A375 (cell line): ENCODE data around the gene CTAG1A. TPM values are rescaled to one million over a fixed set of nuclear protein-coding genes. Genes with fewer than 3 reads are reported as not detected.

Source experiments
- small RNA-seq: library from RNA; depleted of rRNA; stranded (forward); fragments of <200 nt; gene quantifications from one replicate; pipeline ENCODE3, GENCODE V24; 2014
- total RNA-seq: library from RNA; depleted of rRNA; stranded (reverse); fragments of >200 nt; shearing (Covaris generic); gene quantifications from 2 replicates; pipeline ENCODE4 v1.2.3, GENCODE V29; 2014; rRNA removed

Gene CTAG1A
- total RNA-seq = 581 and 722 TPM in 2 replicates

DNA sequence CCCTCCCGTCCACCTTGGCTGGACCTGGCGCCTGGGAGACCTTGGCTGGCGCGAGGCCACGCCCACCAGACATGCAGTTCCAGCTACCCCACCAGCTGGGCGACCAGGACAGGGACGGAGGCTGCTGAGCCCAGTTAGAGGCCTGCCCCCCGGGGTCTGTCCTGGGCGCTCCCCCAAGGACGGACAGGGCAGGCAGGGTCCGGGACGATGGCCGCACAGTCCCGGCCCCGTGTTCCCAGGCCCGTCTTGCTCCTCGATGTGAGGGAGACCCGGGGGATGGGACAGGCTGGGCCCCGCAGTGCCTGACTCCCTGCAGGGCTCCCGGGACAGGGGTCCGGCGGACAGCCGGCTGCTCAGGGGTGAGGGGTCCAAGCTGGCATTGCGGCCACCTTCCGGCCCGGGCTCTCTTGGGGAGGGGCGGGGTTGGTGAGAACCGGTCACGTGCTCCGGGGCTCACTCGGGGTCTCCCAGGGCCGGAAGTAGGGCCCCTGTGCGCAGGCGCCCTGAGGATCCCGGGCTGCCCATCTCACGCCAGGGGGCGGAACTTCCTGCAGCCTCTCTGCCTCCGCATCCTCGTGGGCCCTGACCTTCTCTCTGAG is at the start of gene CTAG1A:
Gene CTAG1A (plus strand): TSS at position 549 of the 599 bp plus-strand sequence. CDS start 74 bp downstream, outside the sequence.

DNA sequence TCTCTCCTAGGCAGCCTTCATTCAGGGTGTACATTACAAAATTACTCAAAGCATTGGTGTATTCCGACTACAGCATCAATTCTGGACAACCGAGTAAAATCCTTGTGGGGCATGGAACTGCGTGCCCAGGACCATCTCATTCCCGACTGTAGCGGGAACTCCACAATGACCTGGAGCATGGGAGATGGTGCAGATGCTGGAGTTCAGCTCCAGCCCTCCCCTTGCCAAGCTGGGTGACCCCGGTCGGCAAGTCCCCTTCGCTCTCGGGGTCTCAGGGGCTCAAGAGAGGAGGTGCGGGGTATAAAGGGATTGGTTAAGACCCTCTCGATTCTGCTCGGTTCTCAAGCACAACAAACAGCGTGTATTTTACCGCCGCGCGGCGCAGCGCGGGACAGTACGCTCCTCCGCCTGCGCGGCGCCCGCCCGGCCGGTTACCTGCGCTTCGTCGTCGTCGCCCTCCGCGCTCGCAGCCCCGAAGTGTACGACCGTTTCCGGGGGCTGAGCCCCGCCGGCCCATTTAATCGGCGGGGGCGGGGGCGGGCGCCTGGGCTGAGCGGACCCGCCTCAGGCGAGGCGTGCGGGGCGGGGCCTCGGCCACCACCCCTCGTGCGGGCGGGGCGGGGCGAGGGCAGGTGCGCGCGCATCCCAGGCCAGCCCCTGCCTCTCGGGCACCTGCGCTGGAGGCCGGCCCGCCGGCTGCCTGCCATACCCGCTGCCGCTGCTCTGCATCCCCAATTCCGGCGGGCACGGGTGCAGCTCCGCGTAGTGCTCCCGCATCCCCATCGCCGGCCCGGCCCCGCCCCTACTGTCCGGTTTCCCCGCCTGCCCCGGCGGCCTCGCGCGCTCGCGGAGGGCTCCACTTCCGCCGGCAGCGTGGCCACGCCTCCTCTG is 38.3 kb upstream of the CTAG1A start, which contains the start of gene G6PD:
Gene G6PD (minus strand): TSS at position 493 of the 891 bp plus-strand sequence. CDS start 691 bp downstream, outside the sequence.

DNA sequence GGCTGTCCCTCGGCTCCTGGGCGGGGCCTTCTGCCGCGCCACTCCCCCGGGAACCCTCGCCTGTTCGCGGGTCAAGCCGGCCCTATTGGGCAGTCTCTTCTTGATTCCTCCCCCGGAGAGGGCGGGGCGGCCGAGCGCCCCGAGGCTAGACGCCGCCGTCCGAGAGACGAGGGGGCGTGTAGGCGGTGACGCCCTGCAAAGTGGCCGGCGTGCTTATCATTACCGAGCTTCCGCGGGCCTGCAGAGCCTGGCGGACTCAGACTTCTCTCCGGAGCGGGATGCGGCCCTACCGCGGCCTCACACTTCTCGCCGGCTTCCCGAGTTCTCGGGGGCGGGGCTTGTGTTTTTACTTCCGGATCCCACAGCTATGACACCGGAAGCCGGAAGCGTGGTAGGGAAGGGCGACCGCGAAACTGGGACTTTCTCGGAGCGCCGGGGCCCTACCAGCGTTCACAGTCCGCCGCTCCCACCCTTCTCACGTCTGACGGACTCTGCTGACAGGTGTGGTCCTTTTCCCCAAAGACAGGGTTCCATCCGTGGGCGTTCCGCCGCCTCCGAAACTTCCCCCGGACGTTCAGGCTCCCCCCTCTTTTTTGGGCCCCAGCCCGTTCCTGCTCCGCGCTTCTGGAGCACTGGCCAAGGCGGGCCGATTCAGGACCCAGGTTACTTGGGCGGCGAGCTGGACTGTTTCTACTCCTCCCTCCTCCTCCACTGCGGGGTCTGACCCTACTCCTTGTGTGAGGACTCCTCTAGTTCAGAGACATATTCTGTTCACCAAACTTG is 37.5 kb upstream of the CTAG1A start, which contains the start of gene IKBKG:
Gene IKBKG (plus strand): TSS at position 376 of the 783 bp plus-strand sequence. CDS start 4,383 bp downstream, outside the sequence.

DNA sequence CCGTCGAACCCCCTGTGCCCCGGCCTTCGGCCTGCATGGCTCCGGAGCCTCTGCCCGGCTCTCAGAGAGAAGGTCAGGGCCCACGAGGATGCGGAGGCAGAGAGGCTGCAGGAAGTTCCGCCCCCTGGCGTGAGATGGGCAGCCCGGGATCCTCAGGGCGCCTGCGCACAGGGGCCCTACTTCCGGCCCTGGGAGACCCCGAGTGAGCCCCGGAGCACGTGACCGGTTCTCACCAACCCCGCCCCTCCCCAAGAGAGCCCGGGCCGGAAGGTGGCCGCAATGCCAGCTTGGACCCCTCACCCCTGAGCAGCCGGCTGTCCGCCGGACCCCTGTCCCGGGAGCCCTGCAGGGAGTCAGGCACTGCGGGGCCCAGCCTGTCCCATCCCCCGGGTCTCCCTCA is 34.2 kb downstream of the CTAG1A start, which contains the start of gene CTAG1B:
Gene CTAG1B (minus strand): TSS at position 101 of the 400 bp plus-strand sequence. CDS start 64 bp downstream, at position 37.

Small RNA genes lying within 50 kb of the gene (small RNA-seq; reads per million reads assigned to genes)
- gene AC244090.1 (not detected), gene AC244107.2 (not detected)

Other genes starting within 250 kb of the CTAG1A start
- gene FLNA, start 210.5 kb upstream of the CTAG1A start, total RNA-seq = 1,311 and 1,391 TPM in 2 replicates
- 22.3 and 36.3 TPM in 2 replicates for gene EMD, start 205.8 kb upstream of the CTAG1A start, total RNA-seq
- gene RPL10, start 186.8 kb upstream of the CTAG1A start, total RNA-seq = 3,309 and 3,903 TPM in 2 replicates
- 28.8 and 32.3 TPM in 2 replicates for gene DNASE1L1, start 175.9 kb upstream of the CTAG1A start, total RNA-seq
- 27.1 and 34.7 TPM in 2 replicates for gene TAFAZZIN, start 173.6 kb upstream of the CTAG1A start, total RNA-seq
- gene ATP6AP1, start 156.5 kb upstream of the CTAG1A start, total RNA-seq = 37.5 and 48.8 TPM in 2 replicates
- gene GDI1, start 148.0 kb upstream of the CTAG1A start, total RNA-seq = 111 and 121 TPM in 2 replicates
- 68.2 and 70.8 TPM in 2 replicates for gene FAM50A, start 141.0 kb upstream of the CTAG1A start, total RNA-seq
- gene PLXNA3, start 126.9 kb upstream of the CTAG1A start, total RNA-seq = 6.0 and 9.8 TPM in 2 replicates
- gene LAGE3, start 105.9 kb upstream of the CTAG1A start, total RNA-seq = 35.6 and 38.9 TPM in 2 replicates
- 55.6 and 59.8 TPM in 2 replicates for gene UBL4A, start 98.5 kb upstream of the CTAG1A start, total RNA-seq
- 23.3 and 28.2 TPM in 2 replicates for gene SLC10A3, start 94.5 kb upstream of the CTAG1A start, total RNA-seq
- gene FAM3A, start 68.9 kb upstream of the CTAG1A start, total RNA-seq = 43.0 and 45.9 TPM in 2 replicates
- gene G6PD, start 38.3 kb upstream of the CTAG1A start, total RNA-seq = 66.1 and 71.8 TPM in 2 replicates
- 19.2 and 20.7 TPM in 2 replicates for gene IKBKG, start 37.5 kb upstream of the CTAG1A start, total RNA-seq
- 22.1 and 66.2 TPM in 2 replicates for gene CTAG1B, start 34.1 kb downstream of the CTAG1A start, total RNA-seq
- 2.5 TPM in 2 replicates for gene CTAG2, start 68.4 kb downstream of the CTAG1A start, total RNA-seq
- 0.04 and 0.24 TPM in 2 replicates for gene GAB3, start 165.9 kb downstream of the CTAG1A start, total RNA-seq
- gene DKC1, start 177.7 kb downstream of the CTAG1A start, total RNA-seq = 136 and 142 TPM in 2 replicates
- 6.6 and 9.6 TPM in 2 replicates for gene MPP1, start 220.4 kb downstream of the CTAG1A start, total RNA-seq
- gene SMIM9, start 249.5 kb downstream of the CTAG1A start, total RNA-seq = not detected in 2 replicates